Natural killer cell (primary cell): Measurements from ENCODE around the gene GABRP. TPM values are rescaled to one million over a fixed set of nuclear protein-coding genes. Genes with fewer than 3 reads are reported as not detected.

Experiments used
- ATAC-seq, 3 donors: fragments of 150-1000 bp in 2 of 3; fragments of 200-7000 bp in 1 of 3; cut with Tn5 transposase; 1 replicate in 1 of 3; 2 replicates in 2 of 3; pipeline ENCODE4 v1.10.0; 2021; ENCODE audit warnings: mild to moderate bottlenecking in 2 of 3, moderate library complexity in 2 of 3
- DNase-seq, 2 donors: peaks; one replicate each; pipeline versions ENCODE4 v3.0.0 to v3.0.0-alpha.2; 2013 to 2021; ENCODE audit warnings: mixed read lengths in 1 of 2
- H3K27ac ChIP-seq: one replicate; pipeline ENCODE4 v1.5.1; 2013; ENCODE audit warnings: mild to moderate bottlenecking, low read length
- H3K27me3 ChIP-seq: one replicate; pipeline ENCODE4 v1.6.1; 2013; ENCODE audit warnings: low read length; ENCODE audit not compliant: control insufficient read depth, insufficient read depth
- H3K36me3 ChIP-seq: one replicate; pipeline ENCODE4 v1.6.1; 2013; ENCODE audit warnings: low read length; ENCODE audit not compliant: control insufficient read depth, insufficient read depth
- H3K4me1 ChIP-seq: one replicate; pipeline ENCODE4 v1.6.1; 2013; ENCODE audit warnings: low read length; ENCODE audit not compliant: control insufficient read depth, insufficient read depth
- H3K4me3 ChIP-seq: one replicate; pipeline ENCODE4 v1.5.1; 2013; ENCODE audit warnings: low read length
- H3K9me3 ChIP-seq: one replicate; pipeline ENCODE4 v1.6.1; 2013; ENCODE audit warnings: low read length; ENCODE audit not compliant: control insufficient read depth, insufficient read depth
- H3K27ac Mint-ChIP-seq, 2 donors: one replicate each; pipeline ENCODE4 v1.8.0; 2022; ENCODE audit warnings: mild to moderate bottlenecking in 2 of 2, mixed read lengths in 2 of 2, moderate library complexity in 1 of 2
- H3K27me3 Mint-ChIP-seq, 2 donors: one replicate each; pipeline ENCODE4 v1.8.0; 2022; ENCODE audit warnings: low read depth in 2 of 2, mixed read lengths in 2 of 2
- H3K36me3 Mint-ChIP-seq: one replicate; pipeline ENCODE4 v1.8.0; 2022; ENCODE audit warnings: mixed read lengths
- H3K4me1 Mint-ChIP-seq, 2 donors: one replicate each; pipeline ENCODE4 v1.8.0; 2022; ENCODE audit warnings: mixed read lengths in 2 of 2
- H3K4me3 Mint-ChIP-seq: one replicate; pipeline ENCODE4 v1.8.0; 2022; ENCODE audit warnings: mild to moderate bottlenecking, moderate library complexity, mixed read lengths
- H3K9me3 Mint-ChIP-seq, 2 donors: one replicate each; pipeline ENCODE4 v1.8.0; 2022; ENCODE audit warnings: mixed read lengths in 2 of 2
- CTCF ChIP-seq: fragments of 200-600 bp; IDR thresholded peaks from one replicate; pipeline ENCODE4 v1.8.0; 2022; ENCODE audit warnings: antibody characterized with exemption
- WGBS: methylation state at CpG from one replicate; pipeline ENCODE4 v1.1.7; 2013; ENCODE audit warnings: missing lambda C conversion rate; ENCODE audit not compliant: insufficient coverage; 5-methylcytosine and 5-hydroxymethylcytosine counted together
- intact Hi-C: fragments of 100-400 bp; cut with micrococcal nuclease; formaldehyde crosslinking; loops from one replicate; pipeline ENCODE4 v1.14.2; 2022
- total RNA-seq, 4 donors: library from RNA; stranded (reverse); fragments of 120-200 nt in 1 of 4; gene quantifications; one replicate each; pipeline versions ENCODE4 v1.2.3 to v1.2.4, GENCODE V29; 2013 to 2022

The GABRP gene
- total RNA-seq, 3 donors from 2014 or later (not counting 1 experiment from before 2014, with no cell fraction given) = not detected

GRCh38 chr5:170773024-170773985, 10.2 kb upstream of the GABRP start:
- Histone ChIP-seq H3K4me3 (no peak overlapping the region), H3K9me3 (no peaks in the 10 kb centered on the region), H3K27me3 (no peaks in the 10 kb centered on the region), H3K4me1 (no peaks in the 10 kb centered on the region), H3K36me3 (no peaks in the 10 kb centered on the region), H3K27ac (no peak overlapping the region)
- Mint-ChIP-seq H3K4me3 (no peak overlapping the region), H3K27ac (no peak overlapping the region), H3K27me3 (peaks cover 0 to 2% of the 10 kb centered on the region in 2 donors), H3K9me3 (no peaks in the 10 kb centered on the region), H3K4me1 (no peaks in the 10 kb centered on the region), H3K36me3 (no peaks in the 10 kb centered on the region)
- intact Hi-C loops = no loop called here
- DNase-seq (no peak), ATAC-seq (no peak)
- no peak for TF ChIP-seq CTCF
- WGBS = 90% methylated on average over 12 of the region's 12 CpGs

- H3K27me3 Mint-ChIP-seq = peaks cover 0 to 2% of the 10 kb centered on the region in 2 donors
- Histone ChIP-seq H3K27me3 (no peaks in the 10 kb centered on the region), H3K9me3 (no peaks in the 10 kb centered on the region), H3K4me1 (no peaks in the 10 kb centered on the region), H3K36me3 (no peaks in the 10 kb centered on the region), H3K27ac (no peak overlapping the region), H3K4me3 (no peak overlapping the region)
- DNase-seq = no peak
- no peaks in the 10 kb centered on the region for H3K36me3 Mint-ChIP-seq
- H3K4me3 Mint-ChIP-seq = no peak overlapping the region
- no peaks in the 10 kb centered on the region for H3K4me1 Mint-ChIP-seq
- ATAC-seq = no peak
- no peak for TF ChIP-seq CTCF
- no peak overlapping the region for H3K27ac Mint-ChIP-seq
- intact Hi-C loops = no loop called here
- WGBS = 87% methylated on average over 5 of the region's 5 CpGs
- H3K9me3 Mint-ChIP-seq = no peaks in the 10 kb centered on the region
These were observed 8.7 kb upstream of the GABRP start for GRCh38 chr5:170774831-170775230.

GRCh38 chr5:170781946-170782345, 1.6 kb upstream of the GABRP start:
- DNase-seq (no peak), ATAC-seq (no peak)
- intact Hi-C loops = no loop called here
- TF ChIP-seq CTCF = no peak
- Histone ChIP-seq H3K9me3 (no peaks in the 10 kb centered on the region), H3K27ac (no peak overlapping the region), H3K4me1 (no peaks in the 10 kb centered on the region), H3K27me3 (no peaks in the 10 kb centered on the region), H3K36me3 (no peaks in the 10 kb centered on the region), H3K4me3 (no peak overlapping the region)
- no peaks in the 10 kb centered on the region for H3K9me3 Mint-ChIP-seq
- H3K27me3 Mint-ChIP-seq = peaks cover 0 to 6% of the 10 kb centered on the region in 2 donors
- WGBS = 65% methylated on average over 1 of the region's 1 CpG
- H3K27ac Mint-ChIP-seq = no peak overlapping the region
- H3K4me3 Mint-ChIP-seq = no peak overlapping the region
- H3K4me1 Mint-ChIP-seq = no peaks in the 10 kb centered on the region
- no peaks in the 10 kb centered on the region for H3K36me3 Mint-ChIP-seq
